Measurements from ENCODE around the gene TRABD2A. TPM values are rescaled to one million over a fixed set of nuclear protein-coding genes. Genes with fewer than 3 reads are reported as not detected.

The TRABD2A gene
- total RNA-seq: 0.60 and 2.9 TPM in 2 replicates

GRCh38 chr2:84880645-84881521 lies at the start of gene TRABD2A:
TSS of gene TRABD2A (minus strand) at chr2:84881084. CDS start at chr2:84881039, 45 bp downstream.

GRCh38 chr2:84905181-84906107 lies 24.6 kb upstream of the TRABD2A start, which contains the start of gene TMSB10:
TSS of gene TMSB10 (plus strand) at chr2:84905656.

Other genes starting within 250 kb of the TRABD2A start
- 13,420 and 14,223 TPM in 2 replicates for gene TMSB10, start 24.6 kb upstream of the TRABD2A start, total RNA-seq
- gene KCMF1, start 90.1 kb upstream of the TRABD2A start, total RNA-seq: 52.4 and 53.7 TPM in 2 replicates